Hepatocyte (in vitro differentiated cells): ENCODE measurements around the gene DEGS2. TPM values are rescaled to one million over a fixed set of nuclear protein-coding genes. Genes with fewer than 3 reads are reported as not detected.
A peak's percentile ranks its signal among the peaks of the same experiment; 100 is the strongest.

Source experiments
- DNase-seq: peaks from one replicate; pipeline ENCODE4 v3.0.0-alpha.2; 2016; ENCODE audit warnings: low spot score
- H2AFZ ChIP-seq: fragments of 200-600 bp; sonication (generic); 2 replicates; pipeline ENCODE4 v1.6.0; 2016; ENCODE audit warnings: antibody characterized with exemption, mild to moderate bottlenecking
- H3K27ac ChIP-seq: fragments of 200-600 bp; sonication (generic); 2 replicates; pipeline ENCODE4 v1.5.1; 2016; ENCODE audit warnings: mild to moderate bottlenecking
- H3K27me3 ChIP-seq: fragments of 200-600 bp; sonication (generic); 2 replicates; pipeline ENCODE4 v1.6.1; 2016
- H3K36me3 ChIP-seq: fragments of 200-600 bp; sonication (generic); replicated peaks from 2 replicates; pipeline ENCODE4 v1.5.1; 2016; ENCODE audit warnings: low read depth; ENCODE audit not compliant: insufficient read depth
- H3K4me1 ChIP-seq: fragments of 200-600 bp; sonication (generic); 2 replicates; pipeline ENCODE4 v1.5.1; 2016; ENCODE audit warnings: mild to moderate bottlenecking, moderate library complexity; ENCODE audit not compliant: insufficient read depth
- H3K4me2 ChIP-seq: fragments of 200-600 bp; sonication (generic); 2 replicates; pipeline ENCODE4 v1.6.0; 2016
- H3K4me3 ChIP-seq: fragments of 200-600 bp; sonication (generic); 2 replicates; pipeline ENCODE4 v1.5.1; 2016; ENCODE audit warnings: mild to moderate bottlenecking
- H3K79me2 ChIP-seq: fragments of 200-600 bp; sonication (generic); 2 replicates; pipeline ENCODE4 v1.6.0; 2017; ENCODE audit warnings: mild to moderate bottlenecking
- H3K9me2 ChIP-seq: fragments of 200-600 bp; sonication (generic); replicated peaks from 2 replicates; pipeline ENCODE4 v1.6.0; 2017; ENCODE audit warnings: mild to moderate bottlenecking; ENCODE audit not compliant: insufficient read depth
- H3K9me3 ChIP-seq: fragments of 200-600 bp; sonication (generic); 2 replicates; pipeline ENCODE4 v1.5.1; 2016; ENCODE audit warnings: low read depth, mild to moderate bottlenecking
- H4K20me1 ChIP-seq: fragments of 200-600 bp; sonication (generic); 2 replicates; pipeline ENCODE4 v1.6.0; 2016; ENCODE audit warnings: mild to moderate bottlenecking; ENCODE audit not compliant: insufficient read depth, poor library complexity, severe bottlenecking
- EZH2 ChIP-seq: fragments of 200-600 bp; sonication (generic); IDR thresholded peaks from 2 replicates; pipeline ENCODE4 v1.6.1; 2016; ENCODE audit warnings: antibody characterized with exemption, mild to moderate bottlenecking, borderline replicate concordance
- EZH2phosphoT487 ChIP-seq: fragments of 200-600 bp; sonication (generic); IDR thresholded peaks from one replicate; pipeline ENCODE4 v1.6.1; 2018; ENCODE audit warnings: antibody characterized with exemption, mild to moderate bottlenecking, low read depth, moderate library complexity; ENCODE audit not compliant: unreplicated experiment, severe bottlenecking
- WGBS: methylation state at CpG from one replicate; pipeline ENCODE4 v1.1.6; 2016; ENCODE audit warnings: low lambda C conversion rate; ENCODE audit errors: missing lambda C conversion rate; 5-methylcytosine and 5-hydroxymethylcytosine counted together
- polyA plus RNA-seq: library from polyadenylated mRNA; unstranded; fragments of >200 nt; fragmentation: Nextera tagmentation; extraction: Ambion mirVana; gene quantifications from 2 replicates; pipeline ENCODE4 v1.2.1, GENCODE V29; 2016
- total RNA-seq: library from RNA; depleted of rRNA; stranded (reverse); fragments of >200 nt; gene quantifications from 2 replicates; pipeline ENCODE4 v1.2.3, GENCODE V29; 2014
- TF ChIP-seq, protein P1 (sequence below): fragments of 200-600 bp; sonication (generic); IDR thresholded peaks from 2 replicates; pipeline ENCODE4 v1.5.1; 2016; ENCODE audit warnings: antibody characterized with exemption, mild to moderate bottlenecking; ENCODE audit not compliant: poor library complexity

DEGS2 gene
- total and polyA plus RNA-seq, 2 experiments from 2014 or later, result 5.3 to 7.7 TPM

- no peak for TF ChIP-seq EZH2phosphoT487
- TF ChIP-seq, protein P1, sequence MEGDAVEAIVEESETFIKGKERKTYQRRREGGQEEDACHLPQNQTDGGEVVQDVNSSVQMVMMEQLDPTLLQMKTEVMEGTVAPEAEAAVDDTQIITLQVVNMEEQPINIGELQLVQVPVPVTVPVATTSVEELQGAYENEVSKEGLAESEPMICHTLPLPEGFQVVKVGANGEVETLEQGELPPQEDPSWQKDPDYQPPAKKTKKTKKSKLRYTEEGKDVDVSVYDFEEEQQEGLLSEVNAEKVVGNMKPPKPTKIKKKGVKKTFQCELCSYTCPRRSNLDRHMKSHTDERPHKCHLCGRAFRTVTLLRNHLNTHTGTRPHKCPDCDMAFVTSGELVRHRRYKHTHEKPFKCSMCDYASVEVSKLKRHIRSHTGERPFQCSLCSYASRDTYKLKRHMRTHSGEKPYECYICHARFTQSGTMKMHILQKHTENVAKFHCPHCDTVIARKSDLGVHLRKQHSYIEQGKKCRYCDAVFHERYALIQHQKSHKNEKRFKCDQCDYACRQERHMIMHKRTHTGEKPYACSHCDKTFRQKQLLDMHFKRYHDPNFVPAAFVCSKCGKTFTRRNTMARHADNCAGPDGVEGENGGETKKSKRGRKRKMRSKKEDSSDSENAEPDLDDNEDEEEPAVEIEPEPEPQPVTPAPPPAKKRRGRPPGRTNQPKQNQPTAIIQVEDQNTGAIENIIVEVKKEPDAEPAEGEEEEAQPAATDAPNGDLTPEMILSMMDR, result no peak
- TF ChIP-seq EZH2, result no peak
- no peaks in the 10 kb centered on the region for H3K9me3 ChIP-seq
- WGBS, result 82% methylated on average over 8 of the region's 8 CpGs
- H3K79me2 ChIP-seq, result no peaks in the 10 kb centered on the region
- no peaks in the 10 kb centered on the region for H3K36me3 ChIP-seq
- no peak overlapping the region for H2AFZ ChIP-seq
- no peaks in the 10 kb centered on the region for H3K27me3 ChIP-seq
- peak overlapping the region; percentile 20 for H3K27ac ChIP-seq
- no peaks in the 10 kb centered on the region for H3K9me2 ChIP-seq
- no peaks in the 10 kb centered on the region for H3K4me1 ChIP-seq
- no peak for DNase-seq
- H4K20me1 ChIP-seq, result no peaks in the 10 kb centered on the region
- no peak overlapping the region for H3K4me3 ChIP-seq
- H3K4me2 ChIP-seq, result no peak overlapping the region
Observed at GRCh38 chr14:100134586-100134985, 24.9 kb downstream of the DEGS2 start.

DNA sequence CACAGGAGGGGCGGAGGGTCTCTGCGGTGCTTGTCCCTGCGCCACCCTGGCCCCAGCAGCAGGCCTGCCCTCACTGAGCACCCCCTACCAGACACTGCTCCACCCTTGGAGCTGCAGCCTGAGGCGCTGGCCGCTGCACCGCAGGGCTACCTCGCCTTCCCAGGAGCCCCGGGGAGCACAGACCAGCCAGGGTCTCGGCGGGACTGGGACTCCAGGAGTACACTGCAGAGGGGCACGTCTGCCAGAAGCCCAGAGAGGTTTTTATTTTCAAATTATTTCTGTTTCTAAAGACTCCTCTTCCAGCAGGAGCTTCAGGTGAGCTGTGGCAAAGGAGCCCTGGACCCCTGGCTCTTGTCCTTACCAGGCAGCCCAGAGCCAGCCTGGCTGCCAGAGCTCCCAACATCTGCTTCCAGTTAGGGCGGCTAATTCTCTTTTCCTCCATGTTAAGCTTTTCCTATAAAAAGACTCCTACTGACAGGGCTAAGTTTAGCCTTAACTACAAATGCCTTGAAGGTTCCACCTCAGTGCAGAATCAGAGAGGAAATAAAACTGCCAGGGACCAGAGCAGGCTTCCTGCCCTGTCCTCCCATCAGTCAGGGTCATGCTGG is 26.4 kb downstream of the DEGS2 start:
- no peak for DNase-seq
- Histone ChIP-seq H3K79me2 (no peaks in the 10 kb centered on the region), H3K9me2 (no peaks in the 10 kb centered on the region), H2AFZ (no peak overlapping the region), H4K20me1 (no peaks in the 10 kb centered on the region), H3K4me2 (no peak overlapping the region), H3K36me3 (no peaks in the 10 kb centered on the region), H3K27me3 (no peaks in the 10 kb centered on the region), H3K4me3 (no peak overlapping the region), H3K9me3 (no peaks in the 10 kb centered on the region), H3K27ac (no peak overlapping the region), H3K4me1 (no peaks in the 10 kb centered on the region)
- 85% methylated on average over 11 of the region's 12 CpGs for WGBS
- TF ChIP-seq EZH2phosphoT487, result no peak
- TF ChIP-seq, protein P1, result no peak
- no peak for TF ChIP-seq EZH2

DNA sequence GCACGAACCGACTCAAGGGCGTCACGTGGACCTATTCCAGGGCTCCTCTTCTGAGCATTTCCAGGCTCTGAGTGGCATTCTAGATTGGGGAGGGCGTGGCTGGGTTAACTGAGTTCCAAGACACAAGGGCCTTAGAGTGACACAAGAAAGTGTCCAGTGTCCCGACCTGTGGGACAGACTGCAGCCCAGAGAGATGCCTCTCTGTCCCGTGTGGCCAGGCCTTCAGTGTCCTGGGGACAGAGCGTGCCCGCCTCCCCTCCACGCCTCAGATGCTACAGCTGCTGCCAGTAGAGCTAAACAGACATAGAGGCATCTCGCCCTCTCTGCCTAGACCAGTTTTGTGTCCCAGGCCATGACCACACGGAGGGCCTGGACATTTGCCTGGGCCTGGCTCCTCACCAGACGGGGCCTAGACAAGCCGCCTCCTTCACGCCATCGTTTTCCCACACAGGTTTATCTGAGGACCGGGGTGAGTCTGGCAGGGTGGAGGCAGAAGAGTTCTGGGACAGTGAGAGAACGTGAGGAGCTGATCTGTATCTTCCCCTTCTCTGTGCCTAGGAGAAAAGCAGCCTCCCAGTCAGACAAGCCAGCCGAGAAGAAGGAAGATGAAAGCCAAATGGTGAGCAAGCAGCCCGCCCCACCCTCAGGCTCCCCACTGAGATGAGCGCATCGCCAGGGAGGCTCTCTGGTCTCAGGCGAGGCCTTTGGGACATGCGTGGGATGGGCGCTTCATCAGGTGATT is 27.1 kb downstream of the DEGS2 start:
- no peak overlapping the region for H3K4me2 ChIP-seq
- TF ChIP-seq EZH2phosphoT487, result no peak
- TF ChIP-seq, protein P1, result no peak
- TF ChIP-seq EZH2, result no peak
- no peaks in the 10 kb centered on the region for H3K79me2 ChIP-seq
- H3K27ac ChIP-seq, result no peak overlapping the region
- no peaks in the 10 kb centered on the region for H3K9me2 ChIP-seq
- no peaks in the 10 kb centered on the region for H3K27me3 ChIP-seq
- H3K9me3 ChIP-seq, result no peaks in the 10 kb centered on the region
- no peak overlapping the region for H2AFZ ChIP-seq
- no peaks in the 10 kb centered on the region for H3K36me3 ChIP-seq
- H3K4me1 ChIP-seq, result no peaks in the 10 kb centered on the region
- H3K4me3 ChIP-seq, result no peak overlapping the region
- no peak for DNase-seq
- H4K20me1 ChIP-seq, result no peaks in the 10 kb centered on the region
- WGBS, result 86% methylated on average over 25 of the region's 25 CpGs
